NCI-H1417 treated with DMSO at 0.1 percent for 48 hours (cell line): ENCODE data around the gene SLC38A6.
A peak's percentile ranks its signal among the peaks of the same experiment; 100 is the strongest.

Source experiments
- DNase-seq: peaks from one replicate; lab custom pipeline; 2025; lab: John Stamatoyannopoulos, UW

The SLC38A6 gene

GRCh38 chr14:60981633-60982455 is 799 bp downstream of the SLC38A6 start:
- DNase-seq: no peak

- DNase-seq: no peak
These were observed 3.2 kb downstream of the SLC38A6 start for GRCh38 chr14:60984196-60984595.

- no peak for DNase-seq
These were observed 5.5 kb downstream of the SLC38A6 start for GRCh38 chr14:60986500-60986899.

- DNase-seq: no peak
These were observed 8.6 kb downstream of the SLC38A6 start for GRCh38 chr14:60989599-60989998.

GRCh38 chr14:60998617-60999016 is 17.6 kb downstream of the SLC38A6 start:
- no peak for DNase-seq

- DNase-seq: no peak
These were observed 18.5 kb downstream of the SLC38A6 start for GRCh38 chr14:60999536-60999935.

GRCh38 chr14:61003571-61003970 is 22.5 kb downstream of the SLC38A6 start:
- DNase-seq: no peak

GRCh38 chr14:61019537-61019936 is 38.5 kb downstream of the SLC38A6 start:
- DNase-seq: no peak

GRCh38 chr14:61025251-61026223 is 44.5 kb downstream of the SLC38A6 start:
- DNase-seq: peak; percentile 7

GRCh38 chr14:61026526-61026925 is 45.5 kb downstream of the SLC38A6 start:
- DNase-seq: no peak

- no peak for DNase-seq
These were observed 50.0 kb downstream of the SLC38A6 start for GRCh38 chr14:61031026-61031425.

GRCh38 chr14:61033054-61033453 is 52.0 kb downstream of the SLC38A6 start:
- DNase-seq: no peak

- no peak for DNase-seq
These were observed 52.8 kb downstream of the SLC38A6 start for GRCh38 chr14:61033855-61034254.

GRCh38 chr14:61034416-61035120 is 53.5 kb downstream of the SLC38A6 start:
- no peak for DNase-seq

GRCh38 chr14:61037215-61037614 is 56.2 kb downstream of the SLC38A6 start:
- DNase-seq: no peak

GRCh38 chr14:61041704-61042103 is 60.7 kb downstream of the SLC38A6 start:
- DNase-seq: no peak

GRCh38 chr14:61042220-61042619 is 61.2 kb downstream of the SLC38A6 start:
- peak; percentile 62 for DNase-seq

- no peak for DNase-seq
These were observed 62.5 kb downstream of the SLC38A6 start for GRCh38 chr14:61043506-61043905.

GRCh38 chr14:61047021-61047420 is 66.0 kb downstream of the SLC38A6 start:
- no peak for DNase-seq

GRCh38 chr14:61048640-61049039 is 67.6 kb downstream of the SLC38A6 start:
- no peak for DNase-seq

- no peak for DNase-seq
These were observed 69.4 kb downstream of the SLC38A6 start for GRCh38 chr14:61050417-61050816.

GRCh38 chr14:61051051-61051450 is 70.0 kb downstream of the SLC38A6 start:
- no peak for DNase-seq
